Measurements from ENCODE around the gene COL6A1.

The COL6A1 gene

GRCh38 chr21:45981151-45982091 lies at the start of gene COL6A1:
COL6A1 (plus strand) TSS chr21:45981770; CDS start chr21:45981851, 81 bp downstream.
- DNase-seq (ENCODE audit: low spot score), result peak; percentile 23

- DNase-seq (ENCODE audit: low spot score), result no peak
These were observed 48.6 kb upstream of the COL6A1 start for GRCh38 chr21:45932922-45933502.

- no peak for DNase-seq (ENCODE audit: low spot score)
These were observed 47.5 kb upstream of the COL6A1 start for GRCh38 chr21:45934085-45934484.

- peak; percentile 16 for DNase-seq (ENCODE audit: low spot score)
These were observed 47.0 kb upstream of the COL6A1 start for GRCh38 chr21:45934554-45934953.

- no peak for DNase-seq (ENCODE audit: low spot score)
These were observed 45.9 kb upstream of the COL6A1 start for GRCh38 chr21:45935628-45936027.

GRCh38 chr21:45937721-45938452 lies 43.7 kb upstream of the COL6A1 start:
- DNase-seq (ENCODE audit: low spot score), result no peak

GRCh38 chr21:45938453-45938755 lies 43.2 kb upstream of the COL6A1 start:
- no peak for DNase-seq (ENCODE audit: low spot score)

- no peak for DNase-seq (ENCODE audit: low spot score)
These were observed 42.6 kb upstream of the COL6A1 start for GRCh38 chr21:45938811-45939520.

GRCh38 chr21:45939521-45940045 lies 42.0 kb upstream of the COL6A1 start:
- no peak for DNase-seq (ENCODE audit: low spot score)

- no peak for DNase-seq (ENCODE audit: low spot score)
These were observed 41.5 kb upstream of the COL6A1 start for GRCh38 chr21:45940091-45940490.

GRCh38 chr21:45940621-45941337 lies 40.8 kb upstream of the COL6A1 start:
- no peak for DNase-seq (ENCODE audit: low spot score)

GRCh38 chr21:45941338-45941710 lies 40.2 kb upstream of the COL6A1 start:
- no peak for DNase-seq (ENCODE audit: low spot score)

GRCh38 chr21:45941717-45942546 lies 39.6 kb upstream of the COL6A1 start:
- no peak for DNase-seq (ENCODE audit: low spot score)

GRCh38 chr21:45942755-45943629 lies 38.6 kb upstream of the COL6A1 start:
- no peak for DNase-seq (ENCODE audit: low spot score)

GRCh38 chr21:45943630-45944540 lies 37.7 kb upstream of the COL6A1 start:
- DNase-seq (ENCODE audit: low spot score), result peak; percentile 25

- no peak for DNase-seq (ENCODE audit: low spot score)
These were observed 37.0 kb upstream of the COL6A1 start for GRCh38 chr21:45944601-45945000.

GRCh38 chr21:45945066-45945867 lies 36.3 kb upstream of the COL6A1 start:
- no peak for DNase-seq (ENCODE audit: low spot score)

- no peak for DNase-seq (ENCODE audit: low spot score)
These were observed 35.7 kb upstream of the COL6A1 start for GRCh38 chr21:45945868-45946210.
